ENCODE measurements around the gene CYFIP1. TPM values are rescaled to one million over a fixed set of nuclear protein-coding genes. Genes with fewer than 3 reads are reported as not detected.

Gene CYFIP1
- polyA plus RNA-seq, 2 of the 4 experiments (the other 2 are of a cell fraction), result 68.2 to 69.4 TPM

GRCh38 chr15:22874256-22874655 lies 105.9 kb downstream of the CYFIP1 start:
- H3K4me3 ChIP-seq, result no peak overlapping the region
- TF ChIP-seq MYC (IDR thresholded peaks at IDR 0.05; ENCODE audit: borderline replicate concordance, low read length), result no peak
- no peaks in the 10 kb centered on the region for H3K9me3 ChIP-seq
- POLR2A ChIA-PET, result interaction anchor here (1.2 kb wide), 1 partner anchor 36 kb away, joined by 3 read pairs; the partner anchor contains the start of gene NIPA2
- 93% methylated on average over 8 of the region's 8 CpGs for WGBS (ENCODE audit: missing lambda C conversion rate)
- H3K4me2 ChIP-seq, result no peak overlapping the region
- CTCF ChIA-PET, result interaction anchor here (1.2 kb wide), 1 partner anchor 14 kb away, joined by 4 read pairs; no protein-coding TSS in a partner anchor
- FAIRE-seq (no peak), ATAC-seq (no peak), DNase-seq (ENCODE audit: low read depth in 1 of 2, low spot score in 1 of 2) (no peak)
- no peaks in the 10 kb centered on the region for H3K4me1 ChIP-seq
- H3K27ac ChIP-seq, result no peak overlapping the region

DNA sequence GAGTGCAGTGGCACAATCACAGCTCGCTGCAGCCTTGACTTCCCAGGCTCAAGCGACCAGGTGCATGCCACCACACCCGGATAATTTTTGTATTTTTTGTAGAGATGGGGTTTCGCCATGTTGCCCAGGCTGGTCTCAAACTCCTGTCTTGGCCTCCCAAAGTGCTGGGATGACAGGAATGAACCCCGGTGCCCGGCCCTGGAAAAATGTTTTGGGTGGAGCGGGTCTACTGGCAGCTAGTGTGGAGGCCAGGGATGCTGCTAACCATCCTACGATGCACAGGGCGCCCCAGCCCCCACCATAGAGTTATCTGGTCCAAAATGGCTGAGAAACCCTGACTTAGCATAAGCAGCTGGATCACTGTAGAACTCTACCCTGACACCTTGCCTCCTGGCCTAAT lies 106.3 kb downstream of the CYFIP1 start:
- 92% methylated on average over 9 of the region's 9 CpGs for WGBS (ENCODE audit: missing lambda C conversion rate)
- DNase-seq (ENCODE audit: low read depth in 1 of 2, low spot score in 1 of 2), result no peak
- CTCF ChIA-PET, result interaction anchor here (1.2 kb wide), 1 partner anchor 14 kb away, joined by 4 read pairs; no protein-coding TSS in a partner anchor
- FAIRE-seq, result no peak
- H3K4me3 ChIP-seq, result no peak overlapping the region
- H3K4me1 ChIP-seq, result no peaks in the 10 kb centered on the region
- no peaks in the 10 kb centered on the region for H3K9me3 ChIP-seq
- H3K27ac ChIP-seq, result no peak overlapping the region
- no peak for TF ChIP-seq FOSB (CRISPR knock-in tag; IDR thresholded peaks at IDR 0.05)
- TF ChIP-seq MAFK (IDR thresholded peaks at IDR 0.05; ENCODE audit: partially characterized antibody), result no peak
- no peak for TF ChIP-seq FOSL2 (IDR thresholded peaks at IDR 0.05)
- no peak for TF ChIP-seq FOSL2 (CRISPR knock-in tag; IDR thresholded peaks at IDR 0.05)
- TF ChIP-seq POLR2AphosphoS2 (conservative IDR thresholded peaks at IDR 0.05; ENCODE audit: low read length), result no peak
- TF ChIP-seq, protein P1, sequence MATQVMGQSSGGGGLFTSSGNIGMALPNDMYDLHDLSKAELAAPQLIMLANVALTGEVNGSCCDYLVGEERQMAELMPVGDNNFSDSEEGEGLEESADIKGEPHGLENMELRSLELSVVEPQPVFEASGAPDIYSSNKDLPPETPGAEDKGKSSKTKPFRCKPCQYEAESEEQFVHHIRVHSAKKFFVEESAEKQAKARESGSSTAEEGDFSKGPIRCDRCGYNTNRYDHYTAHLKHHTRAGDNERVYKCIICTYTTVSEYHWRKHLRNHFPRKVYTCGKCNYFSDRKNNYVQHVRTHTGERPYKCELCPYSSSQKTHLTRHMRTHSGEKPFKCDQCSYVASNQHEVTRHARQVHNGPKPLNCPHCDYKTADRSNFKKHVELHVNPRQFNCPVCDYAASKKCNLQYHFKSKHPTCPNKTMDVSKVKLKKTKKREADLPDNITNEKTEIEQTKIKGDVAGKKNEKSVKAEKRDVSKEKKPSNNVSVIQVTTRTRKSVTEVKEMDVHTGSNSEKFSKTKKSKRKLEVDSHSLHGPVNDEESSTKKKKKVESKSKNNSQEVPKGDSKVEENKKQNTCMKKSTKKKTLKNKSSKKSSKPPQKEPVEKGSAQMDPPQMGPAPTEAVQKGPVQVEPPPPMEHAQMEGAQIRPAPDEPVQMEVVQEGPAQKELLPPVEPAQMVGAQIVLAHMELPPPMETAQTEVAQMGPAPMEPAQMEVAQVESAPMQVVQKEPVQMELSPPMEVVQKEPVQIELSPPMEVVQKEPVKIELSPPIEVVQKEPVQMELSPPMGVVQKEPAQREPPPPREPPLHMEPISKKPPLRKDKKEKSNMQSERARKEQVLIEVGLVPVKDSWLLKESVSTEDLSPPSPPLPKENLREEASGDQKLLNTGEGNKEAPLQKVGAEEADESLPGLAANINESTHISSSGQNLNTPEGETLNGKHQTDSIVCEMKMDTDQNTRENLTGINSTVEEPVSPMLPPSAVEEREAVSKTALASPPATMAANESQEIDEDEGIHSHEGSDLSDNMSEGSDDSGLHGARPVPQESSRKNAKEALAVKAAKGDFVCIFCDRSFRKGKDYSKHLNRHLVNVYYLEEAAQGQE (IDR thresholded peaks at IDR 0.05), result no peak
- TF ChIP-seq PBX3 (IDR thresholded peaks at IDR 0.05), result no peak
- TF ChIP-seq EHF (CRISPR knock-in tag; IDR thresholded peaks at IDR 0.05), result no peak
- no peak for TF ChIP-seq E2F6 (IDR thresholded peaks at IDR 0.05; ENCODE audit: borderline replicate concordance, low read depth)
- no peak for TF ChIP-seq HEYL (CRISPR knock-in tag; IDR thresholded peaks at IDR 0.05)
- no peak for TF ChIP-seq SMC3 (IDR thresholded peaks at IDR 0.05)
- TF ChIP-seq NFE2L2 (conservative IDR thresholded peaks at IDR 0.05; ENCODE audit: low read length), result no peak
- TF ChIP-seq KDM5A (IDR thresholded peaks at IDR 0.05), result no peak
- TF ChIP-seq, protein P2, sequence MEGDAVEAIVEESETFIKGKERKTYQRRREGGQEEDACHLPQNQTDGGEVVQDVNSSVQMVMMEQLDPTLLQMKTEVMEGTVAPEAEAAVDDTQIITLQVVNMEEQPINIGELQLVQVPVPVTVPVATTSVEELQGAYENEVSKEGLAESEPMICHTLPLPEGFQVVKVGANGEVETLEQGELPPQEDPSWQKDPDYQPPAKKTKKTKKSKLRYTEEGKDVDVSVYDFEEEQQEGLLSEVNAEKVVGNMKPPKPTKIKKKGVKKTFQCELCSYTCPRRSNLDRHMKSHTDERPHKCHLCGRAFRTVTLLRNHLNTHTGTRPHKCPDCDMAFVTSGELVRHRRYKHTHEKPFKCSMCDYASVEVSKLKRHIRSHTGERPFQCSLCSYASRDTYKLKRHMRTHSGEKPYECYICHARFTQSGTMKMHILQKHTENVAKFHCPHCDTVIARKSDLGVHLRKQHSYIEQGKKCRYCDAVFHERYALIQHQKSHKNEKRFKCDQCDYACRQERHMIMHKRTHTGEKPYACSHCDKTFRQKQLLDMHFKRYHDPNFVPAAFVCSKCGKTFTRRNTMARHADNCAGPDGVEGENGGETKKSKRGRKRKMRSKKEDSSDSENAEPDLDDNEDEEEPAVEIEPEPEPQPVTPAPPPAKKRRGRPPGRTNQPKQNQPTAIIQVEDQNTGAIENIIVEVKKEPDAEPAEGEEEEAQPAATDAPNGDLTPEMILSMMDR (IDR thresholded peaks at IDR 0.05), result no peak
- TF ChIP-seq SREBF2 (IDR thresholded peaks at IDR 0.05), result no peak
- TF ChIP-seq PHF8 (IDR thresholded peaks at IDR 0.05; ENCODE audit: borderline replicate concordance, low read depth), result no peak
- no peak for TF ChIP-seq HMGXB4 (CRISPR knock-in tag; IDR thresholded peaks at IDR 0.05; ENCODE audit: borderline replicate concordance)
- TF ChIP-seq POLR2A (IDR thresholded peaks at IDR 0.05; ENCODE audit: low read length), result no peak
- no peak for TF ChIP-seq HES2 (IDR thresholded peaks at IDR 0.05)
- TF ChIP-seq NR3C1 (IDR thresholded peaks at IDR 0.05), result no peak
- TF ChIP-seq RARB (CRISPR knock-in tag; IDR thresholded peaks at IDR 0.05), result no peak
- POLR2A ChIA-PET, result interaction anchor here (1.2 kb wide), 1 partner anchor 36 kb away, joined by 3 read pairs; the partner anchor contains the start of gene NIPA2
- no peak overlapping the region for H3K4me2 ChIP-seq
- no peak for ATAC-seq
